ENCODE data around the gene SLC26A9. TPM values are rescaled to one million over a fixed set of nuclear protein-coding genes. Genes with fewer than 3 reads are reported as not detected.
A peak's percentile ranks its signal among the peaks of the same experiment; 100 is the strongest.

The SLC26A9 gene
- total and polyA plus RNA-seq, 5 donors from 2014 or later = not detected

DNA sequence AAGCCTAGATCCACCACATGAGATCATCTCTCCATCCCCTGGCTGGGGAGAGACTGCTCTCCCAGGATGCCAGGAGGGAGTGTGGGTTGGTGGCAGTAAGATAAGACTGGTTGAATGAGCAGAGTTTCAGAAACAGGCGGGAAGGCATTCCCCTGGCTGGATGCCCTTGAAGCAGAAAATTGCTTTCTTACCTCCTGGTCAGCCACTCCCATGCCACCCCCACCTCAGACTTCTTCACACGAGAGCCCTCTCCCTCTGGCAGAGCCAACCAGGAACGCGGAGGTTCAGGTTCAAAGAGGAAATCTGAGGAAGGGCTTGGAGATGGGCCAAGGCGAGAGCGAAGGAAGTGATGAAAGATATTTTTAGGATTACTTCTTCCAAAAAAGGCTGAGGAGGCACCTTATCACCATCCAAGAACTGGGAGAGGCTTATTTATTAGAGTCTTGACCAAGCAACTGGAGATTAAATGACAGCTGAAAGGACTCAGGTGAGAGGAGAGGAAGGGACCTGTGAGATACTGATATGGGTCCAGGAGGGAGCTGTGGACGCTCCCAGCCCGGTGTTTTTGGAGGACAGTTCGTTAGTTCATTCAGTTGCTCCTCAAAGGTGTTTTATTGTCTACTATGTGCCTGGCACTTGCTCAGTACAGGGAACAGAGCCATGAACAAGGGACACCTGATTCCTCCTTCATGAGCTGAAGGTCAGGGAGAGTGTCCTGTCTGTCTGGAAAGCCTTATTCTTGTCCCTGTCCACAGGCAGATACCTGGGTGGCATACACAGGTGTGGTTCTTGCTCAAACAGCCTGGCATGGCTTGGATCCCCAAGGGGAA lies 18.9 kb upstream of the SLC26A9 start:
- Mint-ChIP-seq H3K4me3 (no peak overlapping the region), H3K36me3 (no peaks in the 10 kb centered on the region), H3K27me3 (peaks cover 21% of the 10 kb centered on the region), H3K9me3 (peaks cover 0 to 3% (median 0%) of the 10 kb centered on the region in 7 donors), H3K4me1 (no peaks in the 10 kb centered on the region), H3K27ac (no peak overlapping the region)
- Histone ChIP-seq H3K4me1 (ENCODE audit: control insufficient read depth, insufficient read depth, low read length, poor library complexity, severe bottlenecking) (no peaks in the 10 kb centered on the region), H3K4me3 (ENCODE audit: low read depth, low read length) (no peak overlapping the region), H3K27ac (ENCODE audit: insufficient read depth, low read length, poor library complexity, severe bottlenecking) (no peak overlapping the region), H3K36me3 (ENCODE audit: control insufficient read depth, insufficient read depth, low read length) (no peaks in the 10 kb centered on the region), H3K9me3 (ENCODE audit: control insufficient read depth in 2 of 2, low read length in 2 of 2) (no peaks in the 10 kb centered on the region), H3K27me3 (ENCODE audit: control insufficient read depth, insufficient read depth, low read length) (no peaks in the 10 kb centered on the region)
- ATAC-seq (ENCODE audit: low read depth in 2 of 2) (no peak), DNase-seq (no peak)

DNA sequence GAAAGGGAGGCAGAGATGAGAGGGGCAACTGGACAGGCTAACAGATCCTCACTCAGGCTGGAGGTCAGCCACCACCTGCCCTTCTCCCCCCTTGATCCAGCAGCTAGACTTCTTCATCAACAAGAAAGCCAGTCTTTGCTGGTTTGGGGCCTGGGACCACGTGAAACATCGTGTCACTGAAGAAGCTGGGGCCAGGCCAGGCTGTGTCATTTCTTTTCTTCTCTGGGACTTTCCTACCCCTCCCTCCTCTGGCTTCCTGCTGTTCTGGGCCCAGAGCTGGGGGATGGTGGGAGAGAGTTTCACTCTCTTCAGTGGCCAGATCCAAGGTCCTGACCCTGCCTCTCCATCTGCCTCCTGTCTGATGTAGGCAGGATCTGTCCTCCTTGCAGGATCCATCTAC lies 18.1 kb upstream of the SLC26A9 start:
- H3K27ac Mint-ChIP-seq = no peak overlapping the region
- no peaks in the 10 kb centered on the region for H3K4me1 ChIP-seq (ENCODE audit: control insufficient read depth, insufficient read depth, low read length, poor library complexity, severe bottlenecking)
- H3K27me3 Mint-ChIP-seq = peaks cover 28% of the 10 kb centered on the region
- H3K4me3 Mint-ChIP-seq = no peak overlapping the region
- ATAC-seq (ENCODE audit: low read depth in 2 of 2) (no peak), DNase-seq (peak in 1 of 3 donors; percentile 20)
- no peak overlapping the region for H3K4me3 ChIP-seq (ENCODE audit: low read depth, low read length)
- H3K9me3 Mint-ChIP-seq = peaks cover 0 to 3% (median 0%) of the 10 kb centered on the region in 7 donors
- no peaks in the 10 kb centered on the region for H3K36me3 Mint-ChIP-seq
- H3K36me3 ChIP-seq (ENCODE audit: control insufficient read depth, insufficient read depth, low read length) = no peaks in the 10 kb centered on the region
- peaks cover 2% of the 10 kb centered on the region for H3K27me3 ChIP-seq (ENCODE audit: control insufficient read depth, insufficient read depth, low read length)
- H3K27ac ChIP-seq (ENCODE audit: insufficient read depth, low read length, poor library complexity, severe bottlenecking) = no peak overlapping the region
- no peaks in the 10 kb centered on the region for H3K4me1 Mint-ChIP-seq
- H3K9me3 ChIP-seq (ENCODE audit: control insufficient read depth in 2 of 2, low read length in 2 of 2) = no peaks in the 10 kb centered on the region

DNA sequence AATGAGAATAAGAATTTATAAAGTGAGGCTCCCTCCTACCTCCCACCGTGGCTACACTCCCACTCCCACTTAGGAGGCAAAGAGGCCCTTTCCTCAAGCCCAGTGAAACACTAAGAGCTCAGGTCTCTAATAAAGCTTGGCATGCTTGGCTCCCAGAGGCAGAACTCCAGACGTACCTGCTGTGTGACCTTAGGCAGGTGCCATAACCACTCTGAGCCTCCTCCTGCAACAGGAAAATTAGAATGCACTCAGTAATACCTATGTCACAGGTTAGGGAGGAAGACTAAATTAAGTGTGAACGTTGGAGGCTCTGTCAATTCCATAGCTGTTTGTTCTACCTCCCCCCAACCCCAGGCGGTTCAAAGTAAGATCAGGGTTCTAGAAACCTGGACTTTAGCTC lies 16.5 kb upstream of the SLC26A9 start:
- DNase-seq (no peak), ATAC-seq (ENCODE audit: low read depth in 2 of 2) (no peak)
- Mint-ChIP-seq H3K27me3 (peaks cover 28% of the 10 kb centered on the region), H3K4me1 (no peaks in the 10 kb centered on the region), H3K4me3 (no peak overlapping the region), H3K36me3 (no peaks in the 10 kb centered on the region), H3K9me3 (peaks cover 0 to 4% (median 0%) of the 10 kb centered on the region in 7 donors), H3K27ac (no peak overlapping the region)
- no peaks in the 10 kb centered on the region for H3K36me3 ChIP-seq (ENCODE audit: control insufficient read depth, insufficient read depth, low read length)
- no peaks in the 10 kb centered on the region for H3K9me3 ChIP-seq (ENCODE audit: control insufficient read depth in 2 of 2, low read length in 2 of 2)
- no peak overlapping the region for H3K4me3 ChIP-seq (ENCODE audit: low read depth, low read length)
- no peak overlapping the region for H3K27ac ChIP-seq (ENCODE audit: insufficient read depth, low read length, poor library complexity, severe bottlenecking)
- H3K27me3 ChIP-seq (ENCODE audit: control insufficient read depth, insufficient read depth, low read length) = peaks cover 4% of the 10 kb centered on the region
- H3K4me1 ChIP-seq (ENCODE audit: control insufficient read depth, insufficient read depth, low read length, poor library complexity, severe bottlenecking) = no peaks in the 10 kb centered on the region

DNA sequence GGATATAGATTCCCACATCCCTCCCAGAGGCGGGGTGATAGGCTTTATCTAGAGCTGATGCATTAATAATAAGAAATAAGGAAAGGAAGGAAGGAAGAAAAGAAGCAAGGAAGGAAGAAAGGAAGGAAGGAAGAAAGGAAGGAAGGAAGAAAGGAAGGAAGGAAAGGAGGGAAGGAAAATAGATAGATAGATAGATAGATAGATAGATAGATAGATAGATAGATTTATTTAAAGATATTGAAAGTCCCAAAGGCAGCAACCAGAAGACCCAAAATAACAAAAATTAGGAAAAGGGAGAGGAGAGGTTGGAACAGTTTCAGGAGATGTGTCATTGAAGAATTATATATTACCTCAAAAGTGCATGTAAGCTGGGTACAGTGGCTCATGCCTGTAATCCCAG lies 12.2 kb upstream of the SLC26A9 start:
- peaks cover 38% of the 10 kb centered on the region for H3K27me3 Mint-ChIP-seq

DNA sequence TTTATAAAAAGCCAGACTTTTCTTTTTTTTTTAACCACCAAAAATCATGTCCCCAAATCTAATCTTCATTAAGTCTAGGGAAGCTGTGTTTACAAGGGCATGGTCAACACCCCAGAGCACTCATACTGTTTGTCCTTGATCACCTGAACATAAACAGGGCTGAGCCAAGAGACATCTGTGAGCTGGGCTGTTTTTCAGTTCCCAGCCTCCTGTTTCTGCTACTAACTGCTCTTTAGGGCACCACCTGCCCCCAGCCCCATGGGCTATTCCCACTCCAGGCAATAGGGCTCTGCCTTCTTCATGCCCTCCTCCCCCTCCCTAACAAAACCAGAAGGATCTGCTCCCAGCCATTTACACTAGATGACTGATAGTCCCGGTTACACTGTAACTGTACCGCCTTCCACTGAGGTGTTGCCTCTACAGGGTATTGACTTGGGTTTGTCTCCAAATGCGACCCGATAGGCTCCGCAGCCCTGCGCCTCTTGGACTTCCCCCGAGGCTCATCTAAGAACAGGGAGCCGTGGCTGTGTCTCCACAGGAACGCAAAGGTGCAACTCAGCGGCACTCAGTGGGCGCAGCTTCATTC lies 11.7 kb upstream of the SLC26A9 start:
- DNase-seq (no peak), ATAC-seq (ENCODE audit: low read depth in 2 of 2) (no peak)
- no peak overlapping the region for H3K27ac Mint-ChIP-seq
- H3K4me3 ChIP-seq (ENCODE audit: low read depth, low read length) = no peak overlapping the region
- H3K9me3 ChIP-seq (ENCODE audit: control insufficient read depth in 2 of 2, low read length in 2 of 2) = no peaks in the 10 kb centered on the region
- no peaks in the 10 kb centered on the region for H3K4me1 ChIP-seq (ENCODE audit: control insufficient read depth, insufficient read depth, low read length, poor library complexity, severe bottlenecking)
- H3K27me3 Mint-ChIP-seq = peaks cover 37% of the 10 kb centered on the region
- H3K27me3 ChIP-seq (ENCODE audit: control insufficient read depth, insufficient read depth, low read length) = peaks cover 4% of the 10 kb centered on the region
- H3K27ac ChIP-seq (ENCODE audit: insufficient read depth, low read length, poor library complexity, severe bottlenecking) = no peak overlapping the region
- H3K4me1 Mint-ChIP-seq = no peaks in the 10 kb centered on the region
- H3K9me3 Mint-ChIP-seq = peaks cover 0 to 3% (median 0%) of the 10 kb centered on the region in 7 donors
- H3K36me3 Mint-ChIP-seq = no peaks in the 10 kb centered on the region
- no peak overlapping the region for H3K4me3 Mint-ChIP-seq
- no peaks in the 10 kb centered on the region for H3K36me3 ChIP-seq (ENCODE audit: control insufficient read depth, insufficient read depth, low read length)

More for the DNA sequence above, 12.2 kb upstream of the SLC26A9 start:
- Mint-ChIP-seq H3K4me3 (no peak overlapping the region), H3K4me1 (no peaks in the 10 kb centered on the region), H3K36me3 (no peaks in the 10 kb centered on the region), H3K27ac (no peak overlapping the region), H3K9me3 (peaks cover 0 to 3% (median 0%) of the 10 kb centered on the region in 7 donors)
- Histone ChIP-seq H3K4me3 (ENCODE audit: low read depth, low read length) (no peak overlapping the region), H3K36me3 (ENCODE audit: control insufficient read depth, insufficient read depth, low read length) (no peaks in the 10 kb centered on the region), H3K9me3 (ENCODE audit: control insufficient read depth in 2 of 2, low read length in 2 of 2) (no peaks in the 10 kb centered on the region), H3K27me3 (ENCODE audit: control insufficient read depth, insufficient read depth, low read length) (peaks cover 4% of the 10 kb centered on the region), H3K4me1 (ENCODE audit: control insufficient read depth, insufficient read depth, low read length, poor library complexity, severe bottlenecking) (no peaks in the 10 kb centered on the region), H3K27ac (ENCODE audit: insufficient read depth, low read length, poor library complexity, severe bottlenecking) (no peak overlapping the region)
- ATAC-seq (ENCODE audit: low read depth in 2 of 2) (no peak), DNase-seq (no peak)

DNA sequence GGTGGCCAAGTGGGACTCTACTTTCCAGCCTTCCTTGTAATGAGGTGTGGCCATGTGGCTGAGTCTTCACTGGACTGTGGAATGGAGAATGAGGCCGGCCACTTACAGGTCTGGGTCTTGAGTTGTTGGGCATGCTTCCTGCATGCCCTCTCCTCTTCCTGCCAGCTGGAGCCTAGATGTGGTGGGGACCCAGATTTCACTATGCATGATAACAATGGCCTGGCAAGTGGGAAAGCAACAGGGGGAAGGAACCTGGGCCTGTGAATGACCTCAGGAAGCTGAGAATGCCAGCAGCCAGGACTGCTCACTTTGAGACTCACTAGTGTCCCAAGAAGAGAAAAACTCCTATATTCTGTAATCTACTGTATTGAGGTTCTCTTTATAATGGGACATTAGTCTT lies 8.5 kb upstream of the SLC26A9 start:
- Mint-ChIP-seq H3K27ac (no peak overlapping the region), H3K4me1 (no peaks in the 10 kb centered on the region), H3K9me3 (peaks cover 0 to 2% (median 0%) of the 10 kb centered on the region in 7 donors), H3K27me3 (peaks cover 25% of the 10 kb centered on the region), H3K4me3 (no peak overlapping the region), H3K36me3 (no peaks in the 10 kb centered on the region)
- Histone ChIP-seq H3K27ac (ENCODE audit: insufficient read depth, low read length, poor library complexity, severe bottlenecking) (no peak overlapping the region), H3K27me3 (ENCODE audit: control insufficient read depth, insufficient read depth, low read length) (peaks cover 4% of the 10 kb centered on the region), H3K9me3 (ENCODE audit: control insufficient read depth in 2 of 2, low read length in 2 of 2) (no peaks in the 10 kb centered on the region), H3K4me3 (ENCODE audit: low read depth, low read length) (no peak overlapping the region), H3K36me3 (ENCODE audit: control insufficient read depth, insufficient read depth, low read length) (no peaks in the 10 kb centered on the region), H3K4me1 (ENCODE audit: control insufficient read depth, insufficient read depth, low read length, poor library complexity, severe bottlenecking) (no peaks in the 10 kb centered on the region)
- DNase-seq = no peak
- ATAC-seq (ENCODE audit: low read depth in 2 of 2) = no peak

DNA sequence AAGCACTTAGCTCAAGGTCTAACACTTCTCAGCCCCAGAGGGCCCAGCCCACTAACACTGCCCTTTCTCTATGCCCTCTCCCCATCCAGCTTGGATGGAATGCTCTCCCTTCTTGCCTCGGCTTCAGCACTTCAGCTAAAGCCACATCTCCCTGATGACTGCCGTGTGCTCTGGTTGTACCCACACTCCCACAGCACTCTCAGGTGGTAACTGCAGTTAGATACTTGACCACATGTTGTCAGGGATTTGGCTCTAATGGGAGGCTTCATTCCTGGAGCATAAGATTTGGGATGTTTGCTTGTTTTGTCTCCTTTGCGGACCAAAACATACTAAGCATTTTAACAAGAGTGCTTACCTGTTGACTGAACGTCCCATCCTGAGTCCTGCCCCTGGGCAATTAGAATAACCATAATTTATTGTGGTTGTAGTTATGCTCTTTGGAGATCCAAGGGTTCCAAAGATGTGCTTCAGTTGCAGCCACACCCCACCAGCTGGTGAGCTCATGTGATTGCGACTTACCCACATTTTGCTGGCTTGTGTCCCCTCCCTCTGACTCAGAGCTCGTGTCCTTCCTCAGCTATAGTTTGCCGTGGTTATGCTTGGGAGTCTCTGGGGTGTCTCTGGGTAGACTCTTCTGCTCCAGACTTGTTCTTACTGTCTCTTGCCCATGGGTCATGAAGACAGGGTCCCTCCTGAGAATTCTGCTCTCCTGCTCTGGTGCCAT lies 7.7 kb upstream of the SLC26A9 start:
- ATAC-seq (ENCODE audit: low read depth in 2 of 2) (no peak), DNase-seq (no peak)
- H3K36me3 ChIP-seq (ENCODE audit: control insufficient read depth, insufficient read depth, low read length) = no peaks in the 10 kb centered on the region
- no peaks in the 10 kb centered on the region for H3K9me3 ChIP-seq (ENCODE audit: control insufficient read depth in 2 of 2, low read length in 2 of 2)
- Mint-ChIP-seq H3K27ac (no peak overlapping the region), H3K4me1 (no peaks in the 10 kb centered on the region), H3K4me3 (no peak overlapping the region), H3K27me3 (peaks cover 27% of the 10 kb centered on the region), H3K9me3 (peaks cover 0 to 2% (median 0%) of the 10 kb centered on the region in 7 donors), H3K36me3 (no peaks in the 10 kb centered on the region)
- H3K27me3 ChIP-seq (ENCODE audit: control insufficient read depth, insufficient read depth, low read length) = peaks cover 2% of the 10 kb centered on the region
- no peak overlapping the region for H3K27ac ChIP-seq (ENCODE audit: insufficient read depth, low read length, poor library complexity, severe bottlenecking)
- no peaks in the 10 kb centered on the region for H3K4me1 ChIP-seq (ENCODE audit: control insufficient read depth, insufficient read depth, low read length, poor library complexity, severe bottlenecking)
- H3K4me3 ChIP-seq (ENCODE audit: low read depth, low read length) = no peak overlapping the region
